Panc1 (cell line): ENCODE measurements around the gene PLEKHG2. TPM values are rescaled to one million over a fixed set of nuclear protein-coding genes. Genes with fewer than 3 reads are reported as not detected.

Source experiments
- ATAC-seq: fragments of 200-7000 bp; cut with Tn5 transposase; 2 replicates; pipeline ENCODE4 v1.9.1; 2020; ENCODE audit warnings: mild to moderate bottlenecking, moderate library complexity
- BruUV-seq: library from RNA; stranded (reverse); fragments of 400-500 nt; replicated peaks from 2 replicates; lab custom pipeline; 2021; lab: Mats Ljungman, UMichigan
- CTCF ChIA-PET: fragments of 300-600 bp; sonication (Branson Sonifier 250); formaldehyde crosslinking; loops from one replicate; lab custom pipeline; 2022; ENCODE audit warnings: antibody characterized with exemption; lab: Charles Lee
- POLR2A ChIA-PET: fragments of 300-600 bp; sonication (Branson Sonifier 250); formaldehyde crosslinking; loops from one replicate; lab custom pipeline; 2022; ENCODE audit warnings: antibody characterized with exemption; lab: Charles Lee
- DNase-seq: peaks from one replicate; pipeline ENCODE4 v3.0.0-alpha.2; 2010; ENCODE audit warnings: low read depth, low spot score
- H3K27ac ChIP-seq: 2 replicates; pipeline ENCODE4 v1.5.1; 2011; ENCODE audit warnings: mild to moderate bottlenecking, low read length, inconsistent platforms
- H3K27me3 ChIP-seq: fragments of 200-500 bp; sonication (Bioruptor generic); 2 replicates; pipeline ENCODE4 v1.6.0; 2014; ENCODE audit warnings: low read length, inconsistent platforms; ENCODE audit not compliant: control insufficient read depth, insufficient read depth
- H3K36me3 ChIP-seq: fragments of 200-500 bp; sonication (Bioruptor generic); 2 replicates; pipeline ENCODE4 v1.5.1; 2014; ENCODE audit warnings: inconsistent platforms, mild to moderate bottlenecking, low read length, moderate library complexity; ENCODE audit not compliant: control insufficient read depth, insufficient read depth
- H3K4me1 ChIP-seq: 2 replicates; pipeline ENCODE4 v1.5.1; 2011; ENCODE audit warnings: inconsistent platforms, mild to moderate bottlenecking, low read length, moderate library complexity; ENCODE audit not compliant: control insufficient read depth, insufficient read depth
- H3K4me3 ChIP-seq, 2 experiments: 2 replicates each; pipeline ENCODE4 v1.5.1; 2011 to 2012; ENCODE audit warnings: low read depth in 2 of 2, low read length in 2 of 2, mild to moderate bottlenecking in 2 of 2, inconsistent platforms in 1 of 2, moderate library complexity in 1 of 2
- H3K9me3 ChIP-seq: fragments of 200-500 bp; sonication (Bioruptor generic); 2 replicates; pipeline ENCODE4 v1.5.1; 2014; ENCODE audit warnings: low read depth, mild to moderate bottlenecking, inconsistent platforms, low read length, moderate library complexity; ENCODE audit not compliant: control insufficient read depth, insufficient read depth
- POLR2AphosphoS5 ChIP-seq: IDR thresholded peaks from 2 replicates; pipeline ENCODE4 v1.6.1; 2012; ENCODE audit warnings: mild to moderate bottlenecking, low read depth, low read length, moderate library complexity
- SIN3A ChIP-seq: IDR thresholded peaks from 2 replicates; pipeline ENCODE4 v1.6.1; 2012; ENCODE audit warnings: low read depth, mild to moderate bottlenecking, low read length, moderate library complexity, borderline replicate concordance; ENCODE audit not compliant: insufficient read depth
- TCF7L2 ChIP-seq: IDR thresholded peaks from 2 replicates; pipeline ENCODE4 v1.6.1; 2011; ENCODE audit warnings: mild to moderate bottlenecking, low read depth, low read length, inconsistent platforms
- in situ Hi-C: cut with HindIII; loops from 2 replicates; pipeline ENCODE4 v1.10.0; 2016; ENCODE audit warnings: low sequenced_read_pairs, low pct_unique_long_range_greater_than_20kb
- intact Hi-C: fragments of 100-400 bp; cut with micrococcal nuclease; formaldehyde crosslinking; loops from one replicate; pipeline ENCODE4 v1.10.0; 2022; ENCODE audit not compliant: unreplicated experiment
- total RNA-seq: library from RNA; stranded (reverse); gene quantifications from one replicate; pipeline ENCODE4 v1.2.1, GENCODE V29; 2021; ENCODE audit not compliant: unreplicated experiment
- TF ChIP-seq, protein P1 (sequence below): fragments of 450-650 bp; IDR thresholded peaks from 2 replicates; pipeline ENCODE4 v1.5.1; 2017; ENCODE audit warnings: mild to moderate bottlenecking
- TF ChIP-seq, protein P2 (sequence below), 2 experiments: IDR thresholded peaks; 2 replicates each; pipeline ENCODE4 v1.6.1; 2011 to 2012; ENCODE audit warnings: low read depth in 2 of 2, control low read depth in 1 of 2, low read length in 1 of 2, mild to moderate bottlenecking in 1 of 2, moderate library complexity in 1 of 2; ENCODE audit not compliant: insufficient read depth in 1 of 2

PLEKHG2 gene
- total RNA-seq, 1 experiment from 2014 or later = 1,988 TPM

DNA sequence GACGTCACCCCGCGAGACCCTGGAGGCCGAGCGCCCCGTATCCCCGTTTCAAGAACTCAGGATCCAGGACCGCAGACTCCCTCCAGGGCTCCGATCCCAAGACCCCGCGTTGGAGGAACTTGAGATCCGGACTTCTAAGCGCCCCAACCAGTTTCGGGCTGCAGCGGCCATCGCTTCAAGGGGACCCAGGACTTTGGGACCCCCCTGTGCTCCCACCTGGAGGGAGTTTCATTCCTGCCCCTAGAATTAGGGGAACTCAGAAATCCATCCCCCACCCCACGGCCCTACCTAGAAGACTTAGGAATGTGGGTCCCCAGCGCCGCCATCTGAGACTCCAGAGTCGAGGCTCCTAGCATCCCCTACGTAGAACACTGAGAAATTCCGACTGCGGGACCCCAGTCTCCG is 400 bp downstream of the PLEKHG2 start:
- peak overlapping the region; percentile 42 to 55 for H3K4me3 ChIP-seq
- H3K4me1 ChIP-seq = peaks cover 58% of the 10 kb centered on the region
- CTCF ChIA-PET = interaction anchor here (0.7 to 6.8 kb wide), 9 partner anchors 14 to 121 kb away, joined by 3 to 280 read pairs (median 13); partner anchors contain the start of genes RPS16 and SAMD4B
- no TSS peak for BruUV-seq
- DNase-seq = no peak
- H3K9me3 ChIP-seq = no peaks in the 10 kb centered on the region
- intact Hi-C loops (loop anchor here (1.0 to 10.0 kb wide), 6 partner anchors 17 to 438 kb away; partner anchors contain the start of genes FBXO17, MED29, PAF1 and SAMD4B), in situ Hi-C loops (no loop called here)
- TF ChIP-seq, protein P1, sequence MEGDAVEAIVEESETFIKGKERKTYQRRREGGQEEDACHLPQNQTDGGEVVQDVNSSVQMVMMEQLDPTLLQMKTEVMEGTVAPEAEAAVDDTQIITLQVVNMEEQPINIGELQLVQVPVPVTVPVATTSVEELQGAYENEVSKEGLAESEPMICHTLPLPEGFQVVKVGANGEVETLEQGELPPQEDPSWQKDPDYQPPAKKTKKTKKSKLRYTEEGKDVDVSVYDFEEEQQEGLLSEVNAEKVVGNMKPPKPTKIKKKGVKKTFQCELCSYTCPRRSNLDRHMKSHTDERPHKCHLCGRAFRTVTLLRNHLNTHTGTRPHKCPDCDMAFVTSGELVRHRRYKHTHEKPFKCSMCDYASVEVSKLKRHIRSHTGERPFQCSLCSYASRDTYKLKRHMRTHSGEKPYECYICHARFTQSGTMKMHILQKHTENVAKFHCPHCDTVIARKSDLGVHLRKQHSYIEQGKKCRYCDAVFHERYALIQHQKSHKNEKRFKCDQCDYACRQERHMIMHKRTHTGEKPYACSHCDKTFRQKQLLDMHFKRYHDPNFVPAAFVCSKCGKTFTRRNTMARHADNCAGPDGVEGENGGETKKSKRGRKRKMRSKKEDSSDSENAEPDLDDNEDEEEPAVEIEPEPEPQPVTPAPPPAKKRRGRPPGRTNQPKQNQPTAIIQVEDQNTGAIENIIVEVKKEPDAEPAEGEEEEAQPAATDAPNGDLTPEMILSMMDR = no peak
- no peak for TF ChIP-seq SIN3A
- no peak for TF ChIP-seq TCF7L2
- TF ChIP-seq, protein P2, sequence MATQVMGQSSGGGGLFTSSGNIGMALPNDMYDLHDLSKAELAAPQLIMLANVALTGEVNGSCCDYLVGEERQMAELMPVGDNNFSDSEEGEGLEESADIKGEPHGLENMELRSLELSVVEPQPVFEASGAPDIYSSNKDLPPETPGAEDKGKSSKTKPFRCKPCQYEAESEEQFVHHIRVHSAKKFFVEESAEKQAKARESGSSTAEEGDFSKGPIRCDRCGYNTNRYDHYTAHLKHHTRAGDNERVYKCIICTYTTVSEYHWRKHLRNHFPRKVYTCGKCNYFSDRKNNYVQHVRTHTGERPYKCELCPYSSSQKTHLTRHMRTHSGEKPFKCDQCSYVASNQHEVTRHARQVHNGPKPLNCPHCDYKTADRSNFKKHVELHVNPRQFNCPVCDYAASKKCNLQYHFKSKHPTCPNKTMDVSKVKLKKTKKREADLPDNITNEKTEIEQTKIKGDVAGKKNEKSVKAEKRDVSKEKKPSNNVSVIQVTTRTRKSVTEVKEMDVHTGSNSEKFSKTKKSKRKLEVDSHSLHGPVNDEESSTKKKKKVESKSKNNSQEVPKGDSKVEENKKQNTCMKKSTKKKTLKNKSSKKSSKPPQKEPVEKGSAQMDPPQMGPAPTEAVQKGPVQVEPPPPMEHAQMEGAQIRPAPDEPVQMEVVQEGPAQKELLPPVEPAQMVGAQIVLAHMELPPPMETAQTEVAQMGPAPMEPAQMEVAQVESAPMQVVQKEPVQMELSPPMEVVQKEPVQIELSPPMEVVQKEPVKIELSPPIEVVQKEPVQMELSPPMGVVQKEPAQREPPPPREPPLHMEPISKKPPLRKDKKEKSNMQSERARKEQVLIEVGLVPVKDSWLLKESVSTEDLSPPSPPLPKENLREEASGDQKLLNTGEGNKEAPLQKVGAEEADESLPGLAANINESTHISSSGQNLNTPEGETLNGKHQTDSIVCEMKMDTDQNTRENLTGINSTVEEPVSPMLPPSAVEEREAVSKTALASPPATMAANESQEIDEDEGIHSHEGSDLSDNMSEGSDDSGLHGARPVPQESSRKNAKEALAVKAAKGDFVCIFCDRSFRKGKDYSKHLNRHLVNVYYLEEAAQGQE (IDR thresholded peaks at IDR 0.05; ENCODE audit: insufficient read depth in 1 of 2, low read depth in 2 of 2, low read length in 1 of 2) = no peak
- TF ChIP-seq POLR2AphosphoS5 = no peak
- no peak; the same call in 1 of the 2 replicates for ATAC-seq
- H3K36me3 ChIP-seq = peaks cover 33% of the 10 kb centered on the region
- no peaks in the 10 kb centered on the region for H3K27me3 ChIP-seq
- peak overlapping the region; percentile 92 for H3K27ac ChIP-seq
- POLR2A ChIA-PET = interaction anchor here (0.6 to 8.9 kb wide), 14 partner anchors 10 to 148 kb away, joined by 3 to 226 read pairs (median 19); partner anchors contain the start of genes MED29, PAF1 and RPS16

DNA sequence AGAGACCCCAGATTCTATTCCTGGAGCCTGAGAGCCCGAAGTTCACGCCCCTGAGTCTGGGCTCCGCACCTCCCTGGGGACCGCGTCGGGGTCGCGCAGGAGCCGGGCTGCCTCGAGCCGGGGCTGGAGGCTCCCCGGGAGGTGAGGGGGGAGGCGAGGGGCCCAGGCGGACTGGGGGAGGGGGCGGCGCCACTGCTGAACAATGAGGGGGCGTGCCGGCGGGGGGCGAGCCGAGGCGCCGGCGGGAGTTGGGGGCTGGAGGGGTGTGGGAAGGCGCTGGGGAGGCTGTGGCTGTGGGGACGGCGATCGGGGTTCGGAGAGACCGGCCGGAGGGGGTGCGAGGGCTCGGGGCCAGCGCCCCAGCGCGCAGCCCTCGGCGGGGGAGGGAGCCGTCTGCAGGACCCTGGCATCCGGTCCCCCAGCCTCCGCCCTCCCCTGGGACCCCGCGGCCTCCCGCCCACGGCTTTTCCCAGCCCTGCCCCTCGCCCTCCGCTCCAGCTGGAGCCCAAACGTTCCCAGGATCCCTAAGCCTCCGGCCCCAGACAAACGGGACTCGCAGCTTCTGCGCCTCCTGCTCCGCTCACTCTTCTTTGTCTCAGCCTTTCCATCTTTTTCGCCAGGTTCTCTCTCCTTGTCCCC is 922 bp downstream of the PLEKHG2 start:
- POLR2A ChIA-PET = interaction anchor here (0.6 to 8.9 kb wide), 13 partner anchors 10 to 354 kb away, joined by 3 to 230 read pairs (median 9); partner anchors contain the start of genes DLL3, MED29, PAF1 and RPS16
- ATAC-seq (peak; percentile 2), DNase-seq (no peak)
- Histone ChIP-seq H3K4me1 (peaks cover 56% of the 10 kb centered on the region), H3K4me3 (peak overlapping the region; percentile 42 to 55), H3K36me3 (peaks cover 33% of the 10 kb centered on the region), H3K27me3 (no peaks in the 10 kb centered on the region), H3K9me3 (no peaks in the 10 kb centered on the region), H3K27ac (peak overlapping the region; percentile 92)
- intact Hi-C loops = loop anchor here (5.0 to 10.0 kb wide), 2 partner anchors 201 to 439 kb away; partner anchors contain the start of gene FBXO17
- CTCF ChIA-PET = interaction anchor here (0.6 to 6.8 kb wide), 15 partner anchors 12 to 378 kb away, joined by 3 to 147 read pairs (median 5); partner anchors contain the start of genes RPS16, SAMD4B and TIMM50
- no peak for TF ChIP-seq SIN3A
- TF ChIP-seq TCF7L2 = no peak
- TF ChIP-seq, protein P2 (IDR thresholded peaks at IDR 0.05; ENCODE audit: insufficient read depth in 1 of 2, low read depth in 2 of 2, low read length in 1 of 2) = no peak
- TF ChIP-seq, protein P1 = no peak
- no peak for TF ChIP-seq POLR2AphosphoS5
- no TSS peak for BruUV-seq
- in situ Hi-C loops = no loop called here
